ENCODE results near the gene B4GALNT2. TPM values are rescaled to one million over a fixed set of nuclear protein-coding genes. Genes with fewer than 3 reads are reported as not detected.

The B4GALNT2 gene
- total RNA-seq, 1 donor from 2014 or later: 0.07 TPM

DNA sequence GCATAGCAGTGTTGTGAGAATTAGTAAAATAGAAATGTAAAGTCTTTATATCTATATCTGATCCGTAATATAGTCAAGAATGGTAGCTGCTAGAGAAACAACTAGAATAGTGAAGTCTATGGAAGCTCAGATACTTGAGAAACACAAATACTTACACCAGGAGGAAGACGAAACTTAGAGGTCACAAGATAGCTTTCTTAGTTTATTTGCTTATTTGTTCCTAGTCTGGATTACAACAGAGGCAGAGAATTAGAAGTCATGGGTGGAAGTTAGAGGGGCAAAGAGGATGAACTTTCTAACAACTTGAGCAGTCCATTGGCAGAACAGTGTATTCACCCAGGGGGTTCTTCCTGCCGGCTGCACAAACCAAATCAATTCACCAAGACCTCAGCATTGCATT is 64.0 kb downstream of the B4GALNT2 start:
- no peak for DNase-seq (ENCODE audit: low spot score, unreplicated experiment)
- Mint-ChIP-seq H3K9me3 (ENCODE audit: low read depth) (no peaks in the 10 kb centered on the region), H3K27ac (no peak overlapping the region), H3K4me1 (ENCODE audit: low read depth) (peaks cover 1% of the 10 kb centered on the region), H3K27me3 (peaks cover 6% of the 10 kb centered on the region), H3K4me3 (ENCODE audit: low read depth) (no peak overlapping the region), H3K36me3 (ENCODE audit: insufficient read depth) (no peaks in the 10 kb centered on the region)
- TF ChIP-seq, protein P1, sequence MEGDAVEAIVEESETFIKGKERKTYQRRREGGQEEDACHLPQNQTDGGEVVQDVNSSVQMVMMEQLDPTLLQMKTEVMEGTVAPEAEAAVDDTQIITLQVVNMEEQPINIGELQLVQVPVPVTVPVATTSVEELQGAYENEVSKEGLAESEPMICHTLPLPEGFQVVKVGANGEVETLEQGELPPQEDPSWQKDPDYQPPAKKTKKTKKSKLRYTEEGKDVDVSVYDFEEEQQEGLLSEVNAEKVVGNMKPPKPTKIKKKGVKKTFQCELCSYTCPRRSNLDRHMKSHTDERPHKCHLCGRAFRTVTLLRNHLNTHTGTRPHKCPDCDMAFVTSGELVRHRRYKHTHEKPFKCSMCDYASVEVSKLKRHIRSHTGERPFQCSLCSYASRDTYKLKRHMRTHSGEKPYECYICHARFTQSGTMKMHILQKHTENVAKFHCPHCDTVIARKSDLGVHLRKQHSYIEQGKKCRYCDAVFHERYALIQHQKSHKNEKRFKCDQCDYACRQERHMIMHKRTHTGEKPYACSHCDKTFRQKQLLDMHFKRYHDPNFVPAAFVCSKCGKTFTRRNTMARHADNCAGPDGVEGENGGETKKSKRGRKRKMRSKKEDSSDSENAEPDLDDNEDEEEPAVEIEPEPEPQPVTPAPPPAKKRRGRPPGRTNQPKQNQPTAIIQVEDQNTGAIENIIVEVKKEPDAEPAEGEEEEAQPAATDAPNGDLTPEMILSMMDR (IDR thresholded peaks at IDR 0.05; ENCODE audit: unreplicated experiment): no peak

DNA sequence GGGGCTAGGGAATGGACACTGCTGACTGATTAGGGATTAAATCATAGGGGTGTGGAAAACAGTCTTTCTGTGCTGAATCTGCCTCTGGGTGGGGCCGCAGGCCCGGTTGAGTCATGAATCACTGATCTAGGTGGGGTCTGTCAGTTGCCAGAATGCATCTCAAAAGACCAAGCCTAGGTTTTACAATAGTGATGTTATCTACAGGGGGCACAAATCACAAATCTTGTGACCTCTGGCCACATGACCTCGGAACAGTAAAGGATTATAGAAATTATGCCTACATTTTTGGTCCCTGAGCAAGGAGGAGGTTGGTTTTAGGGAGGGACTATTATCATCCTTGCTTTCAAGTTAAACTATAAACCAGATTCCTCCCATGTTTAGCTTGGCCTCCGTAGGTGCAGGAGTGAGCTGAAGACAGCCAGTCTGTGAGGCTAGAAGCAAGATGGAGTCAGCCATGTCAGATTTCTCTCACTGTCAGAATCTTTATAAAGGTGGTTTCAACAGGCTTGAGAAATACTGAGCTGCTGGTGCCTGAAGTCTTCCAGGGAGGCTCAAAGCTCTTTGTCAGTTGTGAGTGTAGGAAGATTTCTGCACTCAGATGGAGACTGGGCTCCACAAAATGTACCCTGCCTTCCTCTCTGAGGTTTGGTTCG is 64.9 kb downstream of the B4GALNT2 start:
- Mint-ChIP-seq H3K36me3 (ENCODE audit: insufficient read depth) (no peaks in the 10 kb centered on the region), H3K27me3 (peaks cover 14% of the 10 kb centered on the region), H3K4me3 (ENCODE audit: low read depth) (no peak overlapping the region), H3K4me1 (ENCODE audit: low read depth) (peaks cover 1% of the 10 kb centered on the region), H3K9me3 (ENCODE audit: low read depth) (no peaks in the 10 kb centered on the region), H3K27ac (no peak overlapping the region)
- DNase-seq (ENCODE audit: low spot score, unreplicated experiment): no peak
- TF ChIP-seq, protein P1 (IDR thresholded peaks at IDR 0.05; ENCODE audit: unreplicated experiment): no peak

DNA sequence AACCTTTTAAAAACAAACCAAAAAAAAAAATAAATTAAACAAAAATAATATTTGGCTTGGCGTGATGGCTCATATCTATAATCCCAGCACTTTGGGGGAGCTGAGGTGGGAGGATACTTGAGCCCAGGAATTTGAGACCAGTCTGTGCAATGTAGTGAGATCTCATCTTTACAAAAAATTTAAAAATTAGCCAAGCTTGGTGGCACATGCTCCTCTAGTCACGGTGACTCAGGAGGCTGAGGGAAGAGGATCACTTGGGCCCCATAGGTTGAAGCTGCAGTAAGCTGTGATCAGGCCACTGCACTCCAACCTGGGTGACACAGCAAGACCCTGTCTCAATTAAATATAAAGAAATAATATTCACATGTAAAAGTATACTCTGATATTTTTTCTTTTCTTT is 65.6 kb downstream of the B4GALNT2 start:
- Mint-ChIP-seq H3K9me3 (ENCODE audit: low read depth) (no peaks in the 10 kb centered on the region), H3K27ac (no peak overlapping the region), H3K4me3 (ENCODE audit: low read depth) (no peak overlapping the region), H3K36me3 (ENCODE audit: insufficient read depth) (no peaks in the 10 kb centered on the region), H3K27me3 (peaks cover 19% of the 10 kb centered on the region), H3K4me1 (ENCODE audit: low read depth) (peaks cover 1% of the 10 kb centered on the region)
- DNase-seq (ENCODE audit: low spot score, unreplicated experiment): no peak
- TF ChIP-seq, protein P1 (IDR thresholded peaks at IDR 0.05; ENCODE audit: unreplicated experiment): no peak

- no peak for DNase-seq (ENCODE audit: low spot score, unreplicated experiment)
- TF ChIP-seq, protein P1 (IDR thresholded peaks at IDR 0.05; ENCODE audit: unreplicated experiment): no peak
- Mint-ChIP-seq H3K9me3 (ENCODE audit: low read depth) (no peaks in the 10 kb centered on the region), H3K27me3 (peaks cover 25% of the 10 kb centered on the region), H3K4me1 (ENCODE audit: low read depth) (peaks cover 2% of the 10 kb centered on the region), H3K27ac (no peak overlapping the region), H3K36me3 (ENCODE audit: insufficient read depth) (no peaks in the 10 kb centered on the region), H3K4me3 (ENCODE audit: low read depth) (no peak overlapping the region)
Observed at GRCh38 chr17:49200423-49201083, 68.0 kb downstream of the B4GALNT2 start.

DNA sequence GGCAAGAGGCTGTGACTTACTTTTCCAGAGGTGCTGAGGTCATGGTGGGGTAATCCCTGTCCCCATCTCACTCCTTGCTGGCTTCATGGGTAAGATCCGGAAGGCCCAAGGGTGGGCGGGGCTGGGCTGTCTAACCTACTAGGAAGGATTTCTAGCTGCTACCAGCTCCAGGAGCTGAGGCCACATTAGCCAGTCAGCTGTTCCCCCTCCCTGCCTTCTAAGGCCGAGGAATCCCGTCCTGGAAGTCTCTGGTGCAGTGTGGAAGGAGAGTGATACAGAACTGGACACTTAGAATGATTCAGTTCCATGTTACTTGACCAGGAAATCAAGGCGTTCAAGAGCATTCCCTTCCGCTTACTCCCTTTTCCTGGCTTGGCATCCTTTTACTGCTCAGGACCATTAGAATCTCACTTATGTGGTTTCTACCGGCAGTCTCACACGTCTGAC is 68.9 kb downstream of the B4GALNT2 start:
- Mint-ChIP-seq H3K9me3 (ENCODE audit: low read depth) (no peaks in the 10 kb centered on the region), H3K36me3 (ENCODE audit: insufficient read depth) (no peaks in the 10 kb centered on the region), H3K27ac (no peak overlapping the region), H3K4me3 (ENCODE audit: low read depth) (no peak overlapping the region), H3K27me3 (peaks cover 27% of the 10 kb centered on the region), H3K4me1 (ENCODE audit: low read depth) (peaks cover 2% of the 10 kb centered on the region)
- no peak for DNase-seq (ENCODE audit: low spot score, unreplicated experiment)
- TF ChIP-seq, protein P1 (IDR thresholded peaks at IDR 0.05; ENCODE audit: unreplicated experiment): no peak

Measured in progenitor cell of endocrine pancreas (in vitro differentiated cells).